Left lung (tissue), 10 donors: ENCODE measurements around the gene DNAJC8. TPM values are rescaled to one million over a fixed set of nuclear protein-coding genes. Genes with fewer than 3 reads are reported as not detected.

Source experiments
- ATAC-seq: fragments of 200-7000 bp; cut with Tn5 transposase; one replicate; pipeline ENCODE4 v1.9.1; 2020; ENCODE audit warnings: moderate library complexity
- DNase-seq, 4 donors: peaks; one replicate each; pipeline ENCODE4 v3.0.0-alpha.2; 2013 to 2020
- H3K27ac ChIP-seq, 2 donors: fragments of 200-600 bp; sonication (generic) in 1 of 2; one replicate each; pipeline versions ENCODE4 v1.5.0 to v1.8.0; 2020 to 2021
- H3K27me3 ChIP-seq, 2 donors: fragments of 200-600 bp; sonication (generic) in 1 of 2; one replicate each; pipeline versions ENCODE4 v1.5.0 to v1.8.0; 2020 to 2021
- H3K36me3 ChIP-seq, 2 donors: fragments of 200-600 bp; sonication (generic) in 1 of 2; one replicate each; pipeline versions ENCODE4 v1.5.0 to v1.8.0; 2020 to 2021
- H3K4me1 ChIP-seq, 2 donors: fragments of 200-600 bp; one replicate each; pipeline ENCODE4 v1.8.0; 2021
- H3K4me3 ChIP-seq, 2 donors: fragments of 200-600 bp; sonication (generic) in 1 of 2; one replicate each; pipeline versions ENCODE4 v1.5.0 to v1.8.0; 2020 to 2021; ENCODE audit warnings: mild to moderate bottlenecking in 1 of 2
- H3K9me3 ChIP-seq, 2 donors: fragments of 200-600 bp; sonication (generic) in 1 of 2; one replicate each; pipeline versions ENCODE4 v1.5.0 to v1.8.0; 2020 to 2021
- intact Hi-C, 2 donors: fragments of 100-400 bp; cut with DNase I; formaldehyde crosslinking; loops; one replicate each; pipeline versions ENCODE4 v1.11.2 to v1.14.2; 2022
- polyA plus RNA-seq, 6 donors: library from polyadenylated mRNA; unstranded; fragments of 120-200 nt; gene quantifications; one replicate each; pipeline ENCODE4 v1.2.1, GENCODE V29; 2013; ENCODE audit not compliant: insufficient read length in 6 of 6
- total RNA-seq, 2 donors: library from RNA; stranded (reverse); fragmentation: NEBNext Ultra II Directional; extraction: Animal tissue kit (Norgen Biotek cat#: 25700); gene quantifications; one replicate each; pipeline ENCODE4 v1.2.1, GENCODE V29; 2021
- TF ChIP-seq, protein P1 (sequence below), 2 donors: fragments of 200-600 bp; sonication (generic) in 1 of 2; IDR thresholded peaks; one replicate each; pipeline versions ENCODE4 v1.5.0 to v1.8.0; 2021; ENCODE audit warnings: antibody characterized with exemption in 2 of 2
- donor health status: DM: no; HTN: yes; CAD: no.
- donor health status: DM: no; HTN: no; CAD: no.

Gene DNAJC8
- total and polyA plus RNA-seq, 8 donors: 65.2 to 151 (median 135) TPM

DNA sequence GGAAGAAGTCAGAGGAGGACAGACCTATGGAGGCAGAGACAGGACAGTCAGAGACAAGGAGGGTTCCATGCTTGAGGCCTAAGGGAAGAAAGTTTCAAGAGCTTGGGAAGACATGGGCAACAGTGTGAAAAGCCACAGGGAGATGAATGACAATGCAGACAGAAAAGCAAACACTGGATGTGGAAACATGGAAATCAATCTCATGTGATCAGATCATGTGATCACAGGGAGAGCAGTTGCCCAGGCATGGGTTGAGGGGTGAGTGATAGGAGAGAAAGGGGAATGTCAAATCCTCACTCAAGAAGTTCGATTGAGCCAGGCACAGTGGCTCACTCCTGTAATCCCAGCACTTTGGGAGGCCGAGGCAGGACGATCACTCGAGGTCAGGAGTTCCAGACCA is 73.6 kb downstream of the DNAJC8 start:
- intact Hi-C loops: no loop called here
- Histone ChIP-seq H3K4me3 (no peak overlapping the region), H3K9me3 (no peaks in the 10 kb centered on the region), H3K27me3 (no peaks in the 10 kb centered on the region), H3K4me1 (peaks cover 3 to 99% of the 10 kb centered on the region in 2 donors), H3K27ac (peak overlapping the region; percentile 33 to 74), H3K36me3 (peaks cover 0 to 8% of the 10 kb centered on the region in 2 donors)
- no peak for ATAC-seq
- TF ChIP-seq, protein P1, sequence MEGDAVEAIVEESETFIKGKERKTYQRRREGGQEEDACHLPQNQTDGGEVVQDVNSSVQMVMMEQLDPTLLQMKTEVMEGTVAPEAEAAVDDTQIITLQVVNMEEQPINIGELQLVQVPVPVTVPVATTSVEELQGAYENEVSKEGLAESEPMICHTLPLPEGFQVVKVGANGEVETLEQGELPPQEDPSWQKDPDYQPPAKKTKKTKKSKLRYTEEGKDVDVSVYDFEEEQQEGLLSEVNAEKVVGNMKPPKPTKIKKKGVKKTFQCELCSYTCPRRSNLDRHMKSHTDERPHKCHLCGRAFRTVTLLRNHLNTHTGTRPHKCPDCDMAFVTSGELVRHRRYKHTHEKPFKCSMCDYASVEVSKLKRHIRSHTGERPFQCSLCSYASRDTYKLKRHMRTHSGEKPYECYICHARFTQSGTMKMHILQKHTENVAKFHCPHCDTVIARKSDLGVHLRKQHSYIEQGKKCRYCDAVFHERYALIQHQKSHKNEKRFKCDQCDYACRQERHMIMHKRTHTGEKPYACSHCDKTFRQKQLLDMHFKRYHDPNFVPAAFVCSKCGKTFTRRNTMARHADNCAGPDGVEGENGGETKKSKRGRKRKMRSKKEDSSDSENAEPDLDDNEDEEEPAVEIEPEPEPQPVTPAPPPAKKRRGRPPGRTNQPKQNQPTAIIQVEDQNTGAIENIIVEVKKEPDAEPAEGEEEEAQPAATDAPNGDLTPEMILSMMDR (IDR thresholded peaks at IDR 0.05): no peak
- no peak for DNase-seq

DNA sequence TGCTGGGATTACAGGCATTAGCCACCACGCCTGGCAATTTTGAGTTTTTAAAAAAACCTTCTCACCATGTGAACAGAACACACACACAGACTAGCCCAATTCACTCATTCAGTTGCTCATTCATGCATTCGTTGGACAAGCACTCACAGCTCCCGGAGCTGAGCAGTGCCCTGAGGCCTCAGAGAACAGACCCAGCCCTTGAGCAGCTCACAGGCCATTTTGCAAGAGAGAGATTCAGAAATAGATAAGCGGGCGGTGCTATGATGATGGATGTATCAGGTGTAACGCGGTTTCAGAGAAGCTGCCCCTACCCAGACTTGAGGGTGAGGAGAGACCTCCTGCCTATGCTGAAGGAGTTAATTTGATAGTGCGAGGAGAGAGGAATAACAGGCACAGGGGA is 74.9 kb downstream of the DNAJC8 start:
- intact Hi-C loops: no loop called here
- Histone ChIP-seq H3K27ac (peak overlapping the region in 1 of 2 donors; percentile 79), H3K36me3 (peaks cover 0 to 8% of the 10 kb centered on the region in 2 donors), H3K27me3 (no peaks in the 10 kb centered on the region), H3K4me3 (no peak overlapping the region), H3K9me3 (no peaks in the 10 kb centered on the region), H3K4me1 (peaks cover 0 to 99% of the 10 kb centered on the region in 2 donors)
- TF ChIP-seq, protein P1 (IDR thresholded peaks at IDR 0.05): no peak
- ATAC-seq (no peak), DNase-seq (no peak)

DNA sequence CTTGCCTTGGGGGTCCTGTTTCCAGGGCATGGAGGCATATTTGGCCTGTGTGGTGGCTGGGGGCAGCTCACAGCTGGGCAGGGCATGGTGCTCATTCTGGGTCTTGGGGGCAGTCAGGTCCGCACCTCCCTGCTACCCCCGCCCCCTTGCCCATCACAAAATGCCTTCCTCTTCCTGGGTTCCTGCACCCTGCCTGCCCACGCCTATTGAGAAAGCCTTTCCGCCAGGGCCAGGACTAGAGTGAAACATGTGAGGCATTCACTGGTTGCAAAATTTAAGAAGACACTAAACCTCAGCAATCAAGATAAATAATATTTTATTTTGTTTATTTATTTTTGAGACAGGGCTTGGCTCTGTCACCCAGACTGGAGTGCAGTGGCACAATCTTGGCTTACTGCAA is 76.0 kb downstream of the DNAJC8 start:
- Histone ChIP-seq H3K27me3 (no peaks in the 10 kb centered on the region), H3K9me3 (no peaks in the 10 kb centered on the region), H3K36me3 (peaks cover 0 to 8% of the 10 kb centered on the region in 2 donors), H3K27ac (peak overlapping the region; percentile 1 to 79), H3K4me3 (no peak overlapping the region), H3K4me1 (peaks cover 0 to 93% of the 10 kb centered on the region in 2 donors)
- DNase-seq (peak in 2 of 4 donors; percentile 80 to 87), ATAC-seq (peak; percentile 11)
- intact Hi-C loops: no loop called here
- TF ChIP-seq, protein P1 (IDR thresholded peaks at IDR 0.05): no peak

DNA sequence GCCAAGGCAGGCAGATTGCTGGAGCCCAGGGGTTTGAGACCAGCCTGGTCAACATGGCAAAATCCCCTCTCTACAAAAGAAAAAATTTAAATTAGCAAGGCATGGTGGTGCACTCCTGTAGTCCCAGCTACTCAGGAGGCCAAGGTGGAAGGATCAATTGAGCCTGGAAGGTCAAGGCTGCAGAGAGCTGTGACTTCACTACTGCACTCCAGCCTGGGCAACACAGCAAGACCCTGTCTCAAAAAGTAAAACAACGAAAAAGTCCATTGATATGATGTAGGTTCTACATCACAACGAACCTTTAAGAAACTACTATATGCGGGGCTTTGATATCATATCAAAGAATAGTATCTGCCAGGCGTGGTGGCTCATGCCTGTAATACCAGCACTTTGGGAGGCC is 77.2 kb downstream of the DNAJC8 start:
- peak overlapping the region in 1 of 2 donors; percentile 79 for H3K27ac ChIP-seq
- no peak for ATAC-seq
- TF ChIP-seq, protein P1 (IDR thresholded peaks at IDR 0.05): no peak
- H3K9me3 ChIP-seq: no peaks in the 10 kb centered on the region
- no peak for DNase-seq
- peaks cover 0 to 11% of the 10 kb centered on the region in 2 donors for H3K36me3 ChIP-seq
- intact Hi-C loops: no loop called here
- peaks cover 0 to 81% of the 10 kb centered on the region in 2 donors for H3K4me1 ChIP-seq
- H3K27me3 ChIP-seq: no peaks in the 10 kb centered on the region
- no peak overlapping the region for H3K4me3 ChIP-seq

DNA sequence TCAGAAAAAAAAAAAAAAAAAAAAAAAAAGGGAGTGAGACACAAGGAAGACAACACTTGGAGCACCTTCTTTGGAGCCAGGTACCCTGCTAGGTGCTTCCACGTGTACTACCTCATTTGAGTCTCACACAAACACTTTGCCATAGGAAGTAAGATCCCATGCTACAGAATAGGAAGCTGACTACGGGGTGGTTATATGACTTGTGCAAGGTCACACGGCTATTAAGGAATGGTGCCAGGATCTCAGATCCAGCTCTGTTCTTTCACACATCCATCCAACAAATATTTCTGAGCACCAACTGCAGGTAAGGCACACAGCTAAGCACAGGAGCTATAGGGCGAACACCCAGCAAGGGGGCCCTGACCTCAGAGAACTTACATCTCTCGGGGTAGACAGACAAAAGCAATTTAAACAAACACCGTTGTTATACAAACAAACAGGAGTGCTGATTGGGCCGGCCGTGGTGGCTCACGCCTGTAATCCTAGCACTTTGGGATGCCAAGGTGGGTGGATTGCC is 78.7 kb downstream of the DNAJC8 start:
- intact Hi-C loops: no loop called here
- ATAC-seq (peak; percentile 28), DNase-seq (no peak)
- Histone ChIP-seq H3K36me3 (peaks cover 0 to 26% of the 10 kb centered on the region in 2 donors), H3K27ac (peak overlapping the region in 1 of 2 donors; percentile 79), H3K9me3 (no peaks in the 10 kb centered on the region), H3K27me3 (no peaks in the 10 kb centered on the region), H3K4me1 (peaks cover 0 to 66% of the 10 kb centered on the region in 2 donors), H3K4me3 (no peak overlapping the region)
- TF ChIP-seq, protein P1 (IDR thresholded peaks at IDR 0.05): no peak

Other genes starting within 250 kb of the DNAJC8 start
- gene EYA3, start 144.4 kb downstream of the DNAJC8 start, total RNA-seq: 10 to 100 TPM; 22.9 to 28.4 TPM
- 10 to 100 TPM; 25.8 to 33.0 (median 31.2) TPM for gene EYA3, start 144.4 kb downstream of the DNAJC8 start, polyA plus RNA-seq
- gene PTAFR, start 56.3 kb downstream of the DNAJC8 start, total RNA-seq: 10 to 100 TPM; 19.4 to 59.7 TPM
- 1 to 10 TPM; 2.4 to 2.9 (median 2.5) TPM for gene PTAFR, start 56.3 kb downstream of the DNAJC8 start, polyA plus RNA-seq
- 100 to 1,000 TPM in 1 of 2 donors, 10 to 100 TPM in 1; 97.5 to 150 TPM for gene ATP5IF1, start 3.1 kb upstream of the DNAJC8 start, total RNA-seq
- 100 to 1,000 TPM; 127 to 159 (median 146) TPM for gene ATP5IF1, start 3.1 kb upstream of the DNAJC8 start, polyA plus RNA-seq
- gene SESN2, start 26.5 kb upstream of the DNAJC8 start, total RNA-seq: 10 to 100 TPM; 14.6 to 17.6 TPM
- 1 to 10 TPM; 4.6 to 7.8 (median 5.8) TPM for gene SESN2, start 26.5 kb upstream of the DNAJC8 start, polyA plus RNA-seq
- gene MED18, start 96.0 kb upstream of the DNAJC8 start, total RNA-seq: 10 to 100 TPM; 13.2 to 16.6 TPM
- 10 to 100 TPM; 13.8 to 19.0 (median 16.5) TPM for gene MED18, start 96.0 kb upstream of the DNAJC8 start, polyA plus RNA-seq
- 10 to 100 TPM; 39.7 to 40.6 TPM for gene PHACTR4, start 136.7 kb upstream of the DNAJC8 start, total RNA-seq
- 10 to 100 TPM; 59.3 to 73.8 (median 68.7) TPM for gene PHACTR4, start 136.7 kb upstream of the DNAJC8 start, polyA plus RNA-seq